ENCODE results near the gene C2CD4C. TPM values are rescaled to one million over a fixed set of nuclear protein-coding genes. Genes with fewer than 3 reads are reported as not detected.
"Not testable (repeated sequence)": the region's sequence is repeated elsewhere in the genome, so short reads cannot be mapped to it uniquely, and the experiment has no call there.

The C2CD4C gene
- total and polyA plus RNA-seq, 10 donors = 0.23 to 2.1 (median 0.77) TPM; not detected in 1

GRCh38 chr19:384799-385169 is 24.2 kb downstream of the C2CD4C start:
- WGBS, 5 donors = 53 to 68% (median 63%) methylated on average over 9 of the region's 9 CpGs
- intact Hi-C loops (cut with DNase I; ENCODE audit: low total_unique reads) = no loop called here
- peaks cover 0 to 57% (median 13%) of the 10 kb centered on the region in 7 donors for H3K27me3 ChIP-seq (replicated peaks in 1 of 7)
- peaks cover 0 to 7% (median 0%) of the 10 kb centered on the region in 6 donors for H3K4me1 ChIP-seq
- no peak overlapping the region for H3K27ac ChIP-seq
- no peaks in the 10 kb centered on the region for H3K36me3 ChIP-seq
- DNase-seq = peak; percentile 37
- no peaks in the 10 kb centered on the region for H3K9me3 ChIP-seq
- no peak for TF ChIP-seq POLR2AphosphoS5 (IDR thresholded peaks at IDR 0.05)
- TF ChIP-seq POLR2A (IDR thresholded peaks at IDR 0.05) = no peak
- TF ChIP-seq CTCF (IDR thresholded peaks at IDR 0.05 in 8 of 11, conservative IDR thresholded peaks at IDR 0.05 in 3 of 11) = no peak
- H3K4me3 ChIP-seq = no peak overlapping the region

- H3K4me1 ChIP-seq = peaks cover 0 to 7% (median 0%) of the 10 kb centered on the region in 6 donors
- no peak overlapping the region for H3K27ac ChIP-seq
- H3K36me3 ChIP-seq = no peaks in the 10 kb centered on the region
- 13 to 34% (median 24%) methylated on average over 35 to 44 of the region's 44 CpGs for WGBS, 5 donors
- H3K4me3 ChIP-seq = no peak overlapping the region
- DNase-seq = peak; percentile 75
- intact Hi-C loops (cut with DNase I; ENCODE audit: low total_unique reads) = no loop called here
- peaks cover 0 to 51% (median 13%) of the 10 kb centered on the region in 7 donors for H3K27me3 ChIP-seq (replicated peaks in 1 of 7)
- TF ChIP-seq POLR2AphosphoS5 (IDR thresholded peaks at IDR 0.05) (peak in 2 of 3 donors; percentile 20 to 35), CTCF (IDR thresholded peaks at IDR 0.05 in 8 of 11, conservative IDR thresholded peaks at IDR 0.05 in 3 of 11) (peak in 10 of 11 experiments; percentile 19 to 67 (median 56)), POLR2A (IDR thresholded peaks at IDR 0.05) (no peak)
- H3K9me3 ChIP-seq = no peaks in the 10 kb centered on the region
These were observed 24.8 kb downstream of the C2CD4C start for GRCh38 chr19:383922-384798.

- Histone ChIP-seq H3K9me3 (no peaks in the 10 kb centered on the region), H3K4me1 (peaks cover 0 to 7% (median 0%) of the 10 kb centered on the region in 6 donors), H3K27me3 (replicated peaks in 1 of 7) (peaks cover 0 to 45% (median 9%) of the 10 kb centered on the region in 7 donors), H3K36me3 (no peaks in the 10 kb centered on the region), H3K4me3 (no peak overlapping the region), H3K27ac (no peak overlapping the region)
- WGBS, 5 donors = 80 to 84% (median 82%) methylated on average over 19 of the region's 19 CpGs
- intact Hi-C loops (cut with DNase I; ENCODE audit: low total_unique reads) = no loop called here
- peak; percentile 61 for DNase-seq
- TF ChIP-seq CTCF (IDR thresholded peaks at IDR 0.05 in 8 of 11, conservative IDR thresholded peaks at IDR 0.05 in 3 of 11) = no peak
- TF ChIP-seq POLR2A (IDR thresholded peaks at IDR 0.05) = no peak
- no peak for TF ChIP-seq POLR2AphosphoS5 (IDR thresholded peaks at IDR 0.05)
These were observed 25.9 kb downstream of the C2CD4C start for GRCh38 chr19:383040-383439.

GRCh38 chr19:382578-382977 is 26.4 kb downstream of the C2CD4C start:
- H3K36me3 ChIP-seq; H3K4me1 ChIP-seq; H3K4me3 ChIP-seq; intact Hi-C loops (cut with DNase I; ENCODE audit: low total_unique reads); H3K27ac ChIP-seq; DNase-seq; H3K9me3 ChIP-seq: not testable (repeated sequence)
- H3K27me3 ChIP-seq (replicated peaks in 1 of 7) = peaks cover 0 to 47% (median 9%) of the 10 kb centered on the region in 7 donors
- 45 to 60% (median 50%) methylated on average over 7 to 9 of the region's 9 CpGs for WGBS, 5 donors

GRCh38 chr19:381901-382300 is 27.0 kb downstream of the C2CD4C start:
- intact Hi-C loops (cut with DNase I; ENCODE audit: low total_unique reads); H3K4me3 ChIP-seq; H3K36me3 ChIP-seq; H3K9me3 ChIP-seq; H3K27ac ChIP-seq; H3K4me1 ChIP-seq: not testable (repeated sequence)
- peaks cover 0 to 44% (median 9%) of the 10 kb centered on the region in 7 donors for H3K27me3 ChIP-seq (replicated peaks in 1 of 7)
- 51 to 71% (median 64%) methylated on average over 11 of the region's 11 CpGs for WGBS, 5 donors
- DNase-seq = peak; percentile 1

- H3K4me1 ChIP-seq; intact Hi-C loops (cut with DNase I; ENCODE audit: low total_unique reads); H3K27ac ChIP-seq; H3K9me3 ChIP-seq; H3K4me3 ChIP-seq; H3K36me3 ChIP-seq: not testable (repeated sequence)
- WGBS, 5 donors = 65 to 76% (median 71%) methylated on average over 12 to 17 of the region's 17 CpGs
- peaks cover 0 to 44% (median 9%) of the 10 kb centered on the region in 7 donors for H3K27me3 ChIP-seq (replicated peaks in 1 of 7)
- peak; percentile 1 for DNase-seq
These were observed 28.2 kb downstream of the C2CD4C start for GRCh38 chr19:380618-381219.
